Fibroblast of skin of left quadriceps (primary cell): Measurements from ENCODE around the gene ZMIZ1.

ENCODE experiments used
- DNase-seq, 2 experiments: peaks; one replicate each; pipeline ENCODE4 v3.0.0-alpha.2; 2013; ENCODE audit warnings: low read depth in 2 of 2

Gene ZMIZ1

GRCh38 chr10:79339266-79339665 is 270.5 kb downstream of the ZMIZ1 start:
- DNase-seq = no peak

DNA sequence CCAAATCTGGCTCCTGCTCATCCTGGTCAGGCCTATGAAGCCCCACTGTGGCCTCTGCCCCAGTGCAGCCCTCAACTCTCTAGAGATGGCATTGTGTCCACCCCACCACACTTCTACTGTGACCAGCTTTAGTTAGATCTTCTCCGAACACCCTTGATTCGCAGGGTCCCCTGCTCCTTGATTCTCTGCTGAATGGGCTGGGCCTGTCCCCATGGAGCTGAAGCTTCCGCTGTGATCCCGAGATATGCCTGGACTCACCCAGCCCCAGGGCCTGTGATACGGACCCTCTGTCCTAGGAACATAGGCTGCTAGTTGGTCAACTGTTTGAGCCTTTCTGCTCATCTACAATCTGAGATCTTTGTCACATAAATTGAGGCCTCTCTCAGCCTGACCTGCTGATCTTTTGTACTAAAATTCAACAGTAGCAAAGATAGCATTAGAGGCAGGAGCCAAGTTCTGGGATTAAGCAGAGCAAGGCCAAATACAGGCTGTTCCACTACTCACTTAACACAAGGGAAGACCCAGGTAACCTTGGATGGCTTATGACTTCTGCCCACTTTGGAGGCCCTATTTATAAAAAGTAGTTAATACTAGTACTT is 272.0 kb downstream of the ZMIZ1 start:
- DNase-seq = no peak

GRCh38 chr10:79342295-79342761 is 273.6 kb downstream of the ZMIZ1 start:
- no peak for DNase-seq

DNA sequence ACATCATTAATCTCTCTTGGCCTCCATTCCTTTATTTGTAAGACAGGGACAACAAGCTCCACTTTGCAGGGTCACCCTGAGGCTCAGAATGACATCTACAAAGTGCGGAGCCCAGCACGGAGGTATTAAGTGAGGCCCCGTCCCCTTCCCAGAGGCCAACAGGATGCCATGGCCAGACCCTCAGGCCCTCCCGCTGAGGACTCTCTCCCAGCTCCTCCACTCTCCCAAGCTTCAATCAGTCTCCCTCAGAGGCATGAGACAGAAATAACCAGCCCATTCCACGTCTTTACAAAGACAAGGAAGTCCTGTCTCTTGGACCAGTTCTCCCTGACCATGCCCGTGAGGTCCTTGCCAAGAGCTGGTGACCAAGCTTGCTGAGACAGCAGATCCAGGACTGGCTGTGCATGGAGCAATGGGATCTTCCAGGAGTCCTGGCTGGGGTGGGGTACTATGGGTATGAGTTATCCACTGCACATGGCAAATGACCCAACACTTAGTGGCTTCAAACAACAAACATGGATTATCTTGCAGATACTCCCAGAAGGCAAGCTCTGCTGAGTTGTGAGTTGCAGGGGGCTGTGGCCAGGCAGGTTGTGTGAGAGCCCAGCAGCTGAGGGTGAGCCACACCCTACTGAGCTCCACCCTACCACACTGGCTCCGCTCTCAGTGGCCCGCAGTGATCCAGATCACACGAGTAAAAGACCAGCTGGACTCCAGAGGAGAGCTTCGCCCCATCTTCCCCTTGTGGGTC is 274.2 kb downstream of the ZMIZ1 start:
- DNase-seq = no peak

DNA sequence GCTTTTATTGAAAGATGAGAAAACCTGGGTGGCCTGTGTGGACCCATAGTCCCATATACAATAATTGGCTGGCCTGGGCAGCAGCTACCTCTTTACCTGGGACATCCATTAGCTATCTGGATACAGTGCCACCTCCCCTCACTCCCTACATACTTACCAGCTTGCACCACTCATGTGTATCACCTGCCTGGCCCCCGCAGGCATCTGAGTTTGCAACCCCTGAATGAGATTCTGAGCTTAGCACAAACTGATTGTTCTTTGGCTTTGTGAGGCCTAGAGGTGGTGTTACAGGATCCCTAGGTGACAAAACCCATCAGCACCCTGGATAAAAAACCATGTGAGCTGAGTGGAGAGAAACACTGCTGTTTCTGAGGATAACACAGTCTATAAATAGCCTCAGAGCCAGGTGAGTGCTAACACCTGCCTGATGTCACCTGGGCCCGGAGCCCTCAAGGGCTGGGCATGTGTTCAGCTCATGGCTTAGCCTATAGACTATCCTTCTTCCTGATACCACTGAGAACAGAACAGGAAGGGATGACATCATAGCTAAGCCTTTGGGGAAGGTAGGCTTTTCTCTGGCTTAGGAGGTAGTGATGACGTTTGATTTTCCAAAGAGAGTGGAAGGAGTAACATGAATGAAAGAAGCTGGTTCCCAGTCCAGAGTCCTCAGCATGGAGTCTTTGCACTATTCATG is 275.9 kb downstream of the ZMIZ1 start:
- no peak for DNase-seq

GRCh38 chr10:79345241-79346011 is 276.7 kb downstream of the ZMIZ1 start:
- DNase-seq = no peak

DNA sequence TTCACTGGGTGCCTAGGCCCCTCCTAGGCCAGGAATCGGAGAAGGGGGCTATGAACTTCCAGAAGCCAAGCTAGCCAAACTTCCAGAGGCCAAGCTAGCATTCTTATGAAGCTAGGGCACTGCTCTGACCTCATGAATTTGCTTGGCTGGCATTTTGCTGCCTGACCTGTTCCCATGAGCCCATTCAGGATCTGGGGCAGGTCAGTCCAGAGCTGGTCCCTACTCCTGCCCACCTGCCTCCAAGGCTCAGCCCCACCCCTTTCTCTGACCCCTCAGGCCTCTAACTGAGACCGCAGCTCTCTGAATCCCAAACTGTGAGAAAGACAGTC is 277.2 kb downstream of the ZMIZ1 start:
- DNase-seq = no peak

DNA sequence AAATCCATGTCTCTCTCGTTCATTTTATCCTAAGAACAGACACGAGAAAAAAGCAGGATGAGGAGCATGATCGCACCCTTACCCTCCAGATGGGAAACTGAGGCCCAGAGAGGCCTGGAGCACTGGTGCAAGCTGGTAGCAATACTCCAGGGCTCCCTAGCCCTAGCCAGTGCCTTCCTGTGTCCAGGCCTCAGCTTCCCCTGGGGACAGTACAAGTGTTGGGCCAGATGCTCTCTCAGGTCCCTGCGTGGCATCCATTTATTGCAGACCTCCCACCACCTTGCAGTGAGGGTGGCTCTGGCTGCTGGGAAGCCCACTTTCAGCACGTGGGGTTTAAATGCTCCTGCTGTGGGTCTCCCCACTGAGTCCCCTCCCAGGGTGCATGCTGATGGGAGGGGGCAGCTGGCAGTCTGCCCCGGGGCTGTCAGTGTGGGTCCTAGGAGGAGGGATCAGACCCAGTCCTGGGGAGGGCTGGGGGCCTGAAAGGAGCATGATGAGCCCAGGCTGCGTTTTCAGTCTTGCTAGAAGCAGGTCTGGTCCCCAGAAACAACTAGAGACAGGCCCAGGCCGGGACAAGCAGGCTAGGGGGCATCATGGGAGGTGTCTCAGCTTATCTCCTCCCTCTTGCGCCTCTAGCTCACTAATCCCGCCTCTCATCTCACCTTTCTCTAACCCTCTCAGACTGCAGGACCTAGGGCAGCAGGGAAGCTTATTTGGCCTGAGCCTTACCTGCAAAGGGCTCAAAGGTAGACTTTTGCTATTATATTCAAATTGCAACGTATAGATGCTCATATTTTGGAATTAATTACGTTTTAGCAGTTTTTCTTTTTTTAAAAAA is 277.8 kb downstream of the ZMIZ1 start:
- DNase-seq = no peak

DNA sequence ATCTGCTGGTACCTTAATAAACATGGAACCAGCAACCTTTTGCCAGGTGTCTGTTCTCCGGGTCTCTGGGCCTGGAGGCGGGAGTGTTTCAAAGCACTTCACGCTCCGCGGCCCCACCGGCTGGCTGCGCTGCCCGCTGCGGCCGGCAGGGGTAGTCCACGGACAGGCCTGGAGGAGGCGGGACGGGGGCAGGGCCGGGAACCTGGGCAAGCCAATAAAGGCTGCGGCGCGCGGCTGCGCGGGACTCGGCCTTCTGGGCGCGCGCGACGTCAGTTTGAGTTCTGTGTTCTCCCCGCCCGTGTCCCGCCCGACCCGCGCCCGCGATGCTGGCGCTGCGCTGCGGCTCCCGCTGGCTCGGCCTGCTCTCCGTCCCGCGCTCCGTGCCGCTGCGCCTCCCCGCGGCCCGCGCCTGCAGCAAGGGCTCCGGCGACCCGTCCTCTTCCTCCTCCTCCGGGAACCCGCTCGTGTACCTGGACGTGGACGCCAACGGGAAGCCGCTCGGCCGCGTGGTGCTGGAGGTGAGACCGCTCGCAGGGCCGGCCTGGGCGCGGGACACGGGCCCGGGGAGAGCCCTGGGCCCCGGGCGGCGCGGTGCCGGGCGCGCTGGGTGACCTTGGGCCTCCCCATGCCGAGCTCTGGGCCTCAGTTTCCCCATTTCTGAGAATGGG is 278.6 kb downstream of the ZMIZ1 start, which contains the start of gene PPIF:
Gene PPIF (plus strand): TSS at position 244 of the 668 bp plus-strand sequence. CDS start 80 bp downstream, at position 324.
- peak; percentile 74 to 78 for DNase-seq

GRCh38 chr10:79347894-79348639 is 279.3 kb downstream of the ZMIZ1 start:
- peak; percentile 30 for DNase-seq

DNA sequence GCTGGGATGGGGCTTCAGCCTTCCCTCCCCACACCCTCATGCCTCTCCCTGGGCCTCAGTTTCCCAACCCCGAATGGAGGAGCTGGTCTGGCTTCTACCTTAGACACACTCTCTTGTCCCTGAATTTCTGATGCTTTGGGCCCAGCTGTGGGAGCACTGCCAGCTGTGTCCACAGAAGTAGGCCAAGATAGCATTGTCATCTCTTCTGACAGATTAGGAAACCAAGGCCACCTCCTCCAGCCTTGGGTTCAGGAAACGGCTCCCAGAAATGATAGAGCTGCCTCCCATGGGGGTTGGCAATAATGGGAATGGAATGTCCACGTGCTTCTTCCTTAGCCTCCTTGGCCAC is 279.8 kb downstream of the ZMIZ1 start:
- no peak for DNase-seq

- DNase-seq = no peak
These were observed 280.3 kb downstream of the ZMIZ1 start for GRCh38 chr10:79349072-79349491.

- no peak for DNase-seq
These were observed 281.1 kb downstream of the ZMIZ1 start for GRCh38 chr10:79349766-79350406.

DNA sequence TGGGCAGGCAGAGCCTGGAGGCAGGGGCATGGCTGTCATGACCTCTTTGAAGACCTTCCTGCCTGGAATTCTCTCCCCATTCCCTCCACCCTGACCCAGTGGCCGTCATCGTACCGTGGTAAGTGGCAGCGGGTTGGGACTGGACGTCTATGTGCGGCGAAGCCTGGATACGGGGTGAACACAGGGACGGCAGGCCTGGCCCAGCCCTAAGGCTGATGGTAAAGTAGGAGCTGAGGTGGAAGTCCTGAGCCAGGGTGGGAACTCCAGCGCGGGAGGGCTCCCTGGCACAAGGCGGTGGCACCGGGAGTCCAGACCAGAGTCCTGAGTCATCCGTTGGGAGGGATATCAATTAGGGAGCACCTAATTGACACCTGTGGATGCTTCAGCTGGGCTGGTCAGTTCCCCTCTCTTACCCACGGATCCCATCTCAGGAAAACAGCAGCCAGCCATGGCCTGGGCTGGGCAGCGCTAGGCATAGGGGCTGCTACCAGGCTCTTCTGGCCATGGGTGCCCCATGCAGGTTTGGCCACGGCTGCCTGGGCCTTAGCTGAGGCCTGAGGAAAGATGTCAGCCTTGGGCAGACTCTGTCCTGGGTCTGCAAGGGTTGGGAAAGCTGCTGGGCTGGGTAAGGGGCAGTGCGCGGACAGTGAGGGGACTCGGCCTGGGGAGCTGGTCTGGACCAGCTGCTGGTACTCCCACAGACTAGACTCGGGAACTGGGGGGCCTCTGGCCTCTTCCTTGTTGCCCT is 281.8 kb downstream of the ZMIZ1 start:
- no peak for DNase-seq

GRCh38 chr10:79351332-79351731 is 282.6 kb downstream of the ZMIZ1 start:
- no peak for DNase-seq

- no peak for DNase-seq
These were observed 283.5 kb downstream of the ZMIZ1 start for GRCh38 chr10:79352035-79352877.

DNA sequence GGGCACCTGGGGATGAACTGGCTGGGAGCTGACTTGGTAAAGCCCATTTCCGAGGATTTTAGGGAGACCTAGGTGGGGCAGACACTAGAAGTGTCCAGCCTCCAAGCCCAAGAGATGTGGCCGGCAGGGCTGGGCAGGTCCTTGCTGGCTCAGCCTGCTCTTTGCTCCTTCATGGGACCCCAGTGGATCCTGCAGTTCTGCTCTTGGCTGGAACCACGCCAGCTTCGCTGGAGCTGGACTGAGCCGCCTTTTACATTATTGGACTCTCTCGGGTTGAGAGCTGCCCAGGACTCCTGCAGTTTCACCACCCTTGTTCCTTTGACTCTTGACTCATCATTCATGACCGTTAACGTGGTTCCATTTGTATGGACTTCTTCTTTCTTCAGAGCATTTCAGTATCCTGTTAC is 284.2 kb downstream of the ZMIZ1 start:
- DNase-seq = no peak

- DNase-seq = no peak
These were observed 285.0 kb downstream of the ZMIZ1 start for GRCh38 chr10:79353726-79354125.
